HEK293 (cell line): Measurements from ENCODE around the gene TBCC.
A peak's percentile ranks its signal among the peaks of the same experiment; 100 is the strongest.

ENCODE experiments used
- BCL11A ChIP-seq: fragments of 450-650 bp; formaldehyde crosslinking; IDR thresholded peaks from 2 replicates; pipeline ENCODE4 v1.5.1; 2016; ENCODE audit warnings: low read depth, missing biosample characterization, missing genetic modification characterization
- FEZF1 ChIP-seq: fragments of 450-650 bp; formaldehyde crosslinking; IDR thresholded peaks from 2 replicates; pipeline ENCODE4 v1.5.1; 2016; ENCODE audit warnings: missing biosample characterization, missing genetic modification characterization
- GLIS2 ChIP-seq: fragments of 450-650 bp; formaldehyde crosslinking; IDR thresholded peaks from 2 replicates; pipeline ENCODE4 v1.5.1; 2016; ENCODE audit warnings: missing biosample characterization, missing genetic modification characterization
- KLF1 ChIP-seq: fragments of 450-650 bp; formaldehyde crosslinking; IDR thresholded peaks from 2 replicates; pipeline ENCODE4 v1.5.1; 2016; ENCODE audit warnings: missing biosample characterization, missing genetic modification characterization
- KLF8 ChIP-seq: fragments of 450-650 bp; formaldehyde crosslinking; IDR thresholded peaks from 2 replicates; pipeline ENCODE4 v1.5.1; 2016; ENCODE audit warnings: missing biosample characterization, missing genetic modification characterization
- PATZ1 ChIP-seq: fragments of 450-650 bp; formaldehyde crosslinking; IDR thresholded peaks from 2 replicates; pipeline ENCODE4 v1.5.1; 2016; ENCODE audit warnings: missing biosample characterization, missing genetic modification characterization
- PRDM10 ChIP-seq: fragments of 450-650 bp; formaldehyde crosslinking; IDR thresholded peaks from 2 replicates; pipeline ENCODE4 v1.5.1; 2016; ENCODE audit warnings: missing biosample characterization, missing genetic modification characterization
- PRDM4 ChIP-seq: fragments of 450-650 bp; formaldehyde crosslinking; IDR thresholded peaks from 2 replicates; pipeline ENCODE4 v1.5.1; 2017; ENCODE audit warnings: missing biosample characterization, missing genetic modification characterization
- ZBTB17 ChIP-seq: fragments of 450-650 bp; formaldehyde crosslinking; IDR thresholded peaks from 2 replicates; pipeline ENCODE4 v1.5.1; 2016; ENCODE audit warnings: missing biosample characterization, missing genetic modification characterization
- ZBTB6 ChIP-seq: fragments of 450-650 bp; formaldehyde crosslinking; IDR thresholded peaks from 2 replicates; pipeline ENCODE4 v1.5.1; 2017; ENCODE audit warnings: missing biosample characterization, missing genetic modification characterization
- ZEB2 ChIP-seq: fragments of 450-650 bp; formaldehyde crosslinking; IDR thresholded peaks from 2 replicates; pipeline ENCODE4 v1.5.1; 2016; ENCODE audit warnings: missing biosample characterization, missing genetic modification characterization
- ZFP37 ChIP-seq: fragments of 450-650 bp; formaldehyde crosslinking; IDR thresholded peaks from 2 replicates; pipeline ENCODE4 v1.5.1; 2016; ENCODE audit warnings: missing biosample characterization, missing genetic modification characterization
- ZFP41 ChIP-seq: fragments of 450-650 bp; formaldehyde crosslinking; IDR thresholded peaks from 2 replicates; pipeline ENCODE4 v1.5.1; 2016; ENCODE audit warnings: missing biosample characterization, missing genetic modification characterization, borderline replicate concordance
- ZNF133 ChIP-seq: fragments of 450-650 bp; formaldehyde crosslinking; IDR thresholded peaks from 2 replicates; pipeline ENCODE4 v1.5.1; 2016; ENCODE audit warnings: missing biosample characterization, missing genetic modification characterization
- ZNF302 ChIP-seq: fragments of 450-650 bp; formaldehyde crosslinking; IDR thresholded peaks from 2 replicates; pipeline ENCODE4 v1.5.1; 2016; ENCODE audit warnings: missing biosample characterization, missing genetic modification characterization, low read depth
- ZNF488 ChIP-seq: fragments of 450-650 bp; formaldehyde crosslinking; IDR thresholded peaks from 2 replicates; pipeline ENCODE4 v1.5.1; 2016; ENCODE audit warnings: missing biosample characterization, missing genetic modification characterization
- ZNF510 ChIP-seq: fragments of 450-650 bp; formaldehyde crosslinking; IDR thresholded peaks from 2 replicates; pipeline ENCODE4 v1.5.1; 2018; ENCODE audit warnings: mild to moderate bottlenecking, missing genetic modification characterization, missing biosample characterization; ENCODE audit not compliant: insufficient replicate concordance
- ZNF529 ChIP-seq: fragments of 450-650 bp; formaldehyde crosslinking; IDR thresholded peaks from 2 replicates; pipeline ENCODE4 v1.5.1; 2017; ENCODE audit warnings: missing genetic modification characterization, missing biosample characterization; ENCODE audit not compliant: insufficient replicate concordance
- ZNF544 ChIP-seq: fragments of 450-650 bp; formaldehyde crosslinking; IDR thresholded peaks from 2 replicates; pipeline ENCODE4 v1.5.0; 2017; ENCODE audit warnings: missing biosample characterization, missing genetic modification characterization
- ZNF585B ChIP-seq: fragments of 450-650 bp; formaldehyde crosslinking; IDR thresholded peaks from 2 replicates; pipeline ENCODE4 v1.5.1; 2016; ENCODE audit warnings: missing biosample characterization, missing genetic modification characterization
- ZNF692 ChIP-seq: fragments of 450-650 bp; formaldehyde crosslinking; IDR thresholded peaks from 2 replicates; pipeline ENCODE4 v1.5.1; 2016; ENCODE audit warnings: missing biosample characterization, missing genetic modification characterization
- ZSCAN18 ChIP-seq: fragments of 450-650 bp; formaldehyde crosslinking; IDR thresholded peaks from 2 replicates; pipeline ENCODE4 v1.5.1; 2016; ENCODE audit warnings: missing biosample characterization, missing genetic modification characterization
- ZSCAN23 ChIP-seq: fragments of 450-650 bp; formaldehyde crosslinking; IDR thresholded peaks from 2 replicates; pipeline ENCODE4 v1.5.1; 2016; ENCODE audit warnings: missing biosample characterization, missing genetic modification characterization

TBCC gene

GRCh38 chr6:42746463-42747391 lies 824 bp upstream of the TBCC start (continued):
- peak; percentile 99 for TF ChIP-seq PRDM10 (tag by site-specific recombination)
- TF ChIP-seq ZFP37 (tag by site-specific recombination) = peak; percentile 48; the same call in 1 of the 2 replicates
- no peak for TF ChIP-seq ZNF585B
- TF ChIP-seq ZNF510 (tag by site-specific recombination) = no peak
- TF ChIP-seq GLIS2 (tag by site-specific recombination) = peak; percentile 95
- TF ChIP-seq ZSCAN18 (tag by site-specific recombination) = 0 out of 2 replicates have a peak, but pooled peaks have one; percentile 29
- TF ChIP-seq ZBTB6 = no peak
- peak; percentile 99 for TF ChIP-seq PATZ1 (tag by site-specific recombination)
- TF ChIP-seq ZEB2 (tag by site-specific recombination) = peak; percentile 85
- TF ChIP-seq ZSCAN23 (tag by site-specific recombination) = 0 out of 2 replicates have a peak, but pooled peaks have one; percentile 27
- peak; percentile 94 for TF ChIP-seq KLF8 (tag by site-specific recombination)
- no peak for TF ChIP-seq FEZF1 (tag by site-specific recombination)
- TF ChIP-seq ZBTB17 = peak; percentile 77; the same call in 1 of the 2 replicates
- peak; percentile 42; the same call in 1 of the 2 replicates for TF ChIP-seq PRDM4 (tag by site-specific recombination)
- TF ChIP-seq ZNF488 (tag by site-specific recombination) = no peak
- no peak for TF ChIP-seq ZNF133 (tag by site-specific recombination)
- no peak for TF ChIP-seq ZNF529 (tag by site-specific recombination)
- TF ChIP-seq ZFP41 = no peak
- peak; percentile 75 for TF ChIP-seq BCL11A (tag by site-specific recombination)
- peak; percentile 51; the same call in 1 of the 2 replicates for TF ChIP-seq ZNF692 (tag by site-specific recombination)
- TF ChIP-seq ZNF302 (tag by site-specific recombination) = no peak
- no peak for TF ChIP-seq ZNF544 (tag by site-specific recombination)
- peak; percentile 97 for TF ChIP-seq KLF1 (tag by site-specific recombination)
